ENCODE results near the gene PIGU. TPM values are rescaled to one million over a fixed set of nuclear protein-coding genes. Genes with fewer than 3 reads are reported as not detected.
"Not testable (repeated sequence)": the region's sequence is repeated elsewhere in the genome, so short reads cannot be mapped to it uniquely, and the experiment has no call there.

Gene PIGU
- total RNA-seq, 4 donors from 2014 or later, result 20.6 to 31.5 (median 27.7) TPM

- Histone ChIP-seq H3K27me3 (no peaks in the 10 kb centered on the region), H3K36me3 (no peaks in the 10 kb centered on the region), H3K4me1 (peaks cover 0 to 22% (median 11%) of the 10 kb centered on the region in 4 donors), H3K4me3 (no peak overlapping the region), H3K27ac (no peak overlapping the region), H3K9me3 (peaks cover 0 to 7% (median 0%) of the 10 kb centered on the region in 4 donors)
- 94% methylated on average over 5 of the region's 5 CpGs for WGBS, 2 donors
- no peak for DNase-seq (ENCODE audit: low spot score in 2 of 2)
- no peak for TF ChIP-seq POLR2A (IDR thresholded peaks at IDR 0.05)
- no peak for TF ChIP-seq EP300 (IDR thresholded peaks at IDR 0.05)
- TF ChIP-seq CTCF (IDR thresholded peaks at IDR 0.05), result no peak
Observed at GRCh38 chr20:34673412-34673811, 3.5 kb downstream of the PIGU start.

GRCh38 chr20:34669094-34669493 is 7.8 kb downstream of the PIGU start:
- Histone ChIP-seq H3K4me3 (no peak overlapping the region), H3K27me3 (no peaks in the 10 kb centered on the region), H3K36me3 (no peaks in the 10 kb centered on the region), H3K4me1 (no peaks in the 10 kb centered on the region), H3K9me3 (peaks cover 0 to 7% (median 0%) of the 10 kb centered on the region in 4 donors), H3K27ac (no peak overlapping the region)
- 100% methylated on average over 1 of the region's 1 CpG for WGBS, 2 donors
- no peak for DNase-seq (ENCODE audit: low spot score in 2 of 2)
- no peak for TF ChIP-seq POLR2A (IDR thresholded peaks at IDR 0.05)

- 95 to 96% methylated on average over 7 of the region's 7 CpGs for WGBS, 2 donors
- not testable (repeated sequence) for H3K4me3 ChIP-seq; H3K36me3 ChIP-seq; H3K27me3 ChIP-seq; H3K27ac ChIP-seq; DNase-seq (ENCODE audit: low spot score in 2 of 2); H3K4me1 ChIP-seq; H3K9me3 ChIP-seq
Observed at GRCh38 chr20:34664751-34665150, 12.1 kb downstream of the PIGU start.

- Histone ChIP-seq H3K36me3 (no peaks in the 10 kb centered on the region), H3K4me1 (no peaks in the 10 kb centered on the region), H3K4me3 (no peak overlapping the region), H3K27ac (no peak overlapping the region), H3K27me3 (no peaks in the 10 kb centered on the region), H3K9me3 (no peaks in the 10 kb centered on the region)
- 87 to 88% methylated on average over 5 of the region's 5 CpGs for WGBS, 2 donors
- no peak for DNase-seq (ENCODE audit: low spot score in 2 of 2)
- TF ChIP-seq POLR2A (IDR thresholded peaks at IDR 0.05) (no peak), CTCF (IDR thresholded peaks at IDR 0.05) (no peak), EP300 (IDR thresholded peaks at IDR 0.05) (no peak)
Observed at GRCh38 chr20:34663213-34663943, 13.5 kb downstream of the PIGU start.

GRCh38 chr20:34661811-34662210 is 15.1 kb downstream of the PIGU start:
- not testable (repeated sequence) for DNase-seq (ENCODE audit: low spot score in 2 of 2); H3K27me3 ChIP-seq; H3K4me1 ChIP-seq; H3K9me3 ChIP-seq; H3K27ac ChIP-seq; H3K36me3 ChIP-seq; H3K4me3 ChIP-seq
- 83 to 85% methylated on average over 5 of the region's 5 CpGs for WGBS, 2 donors

- 80% methylated on average over 1 of the region's 31 CpGs; no CpG with 5 or more reads in 1 of the 2 donors for WGBS, 2 donors
- not testable (repeated sequence) for H3K9me3 ChIP-seq; H3K4me1 ChIP-seq; H3K4me3 ChIP-seq; H3K27ac ChIP-seq; DNase-seq (ENCODE audit: low spot score in 2 of 2); H3K36me3 ChIP-seq; H3K27me3 ChIP-seq
Observed at GRCh38 chr20:34658654-34659053, 18.2 kb downstream of the PIGU start.

GRCh38 chr20:34654207-34654744 is 22.6 kb downstream of the PIGU start:
- WGBS, 2 donors, result 88 to 93% methylated on average over 4 to 7 of the region's 7 CpGs
- no peak overlapping the region for H3K27ac ChIP-seq

More at GRCh38 chr20:34654207-34654744, 22.6 kb downstream of the PIGU start:
- H3K27me3 ChIP-seq, result no peaks in the 10 kb centered on the region
- DNase-seq (ENCODE audit: low spot score in 2 of 2), result no peak
- TF ChIP-seq CTCF (IDR thresholded peaks at IDR 0.05) (no peak), POLR2A (IDR thresholded peaks at IDR 0.05) (no peak), EP300 (IDR thresholded peaks at IDR 0.05) (no peak)
- peaks cover 0 to 20% (median 4%) of the 10 kb centered on the region in 3 donors for H3K36me3 ChIP-seq
- H3K9me3 ChIP-seq, result no peaks in the 10 kb centered on the region
- no peak overlapping the region for H3K4me3 ChIP-seq
- H3K4me1 ChIP-seq, result no peaks in the 10 kb centered on the region
